ENCODE data around the gene CEP170.

DNA sequence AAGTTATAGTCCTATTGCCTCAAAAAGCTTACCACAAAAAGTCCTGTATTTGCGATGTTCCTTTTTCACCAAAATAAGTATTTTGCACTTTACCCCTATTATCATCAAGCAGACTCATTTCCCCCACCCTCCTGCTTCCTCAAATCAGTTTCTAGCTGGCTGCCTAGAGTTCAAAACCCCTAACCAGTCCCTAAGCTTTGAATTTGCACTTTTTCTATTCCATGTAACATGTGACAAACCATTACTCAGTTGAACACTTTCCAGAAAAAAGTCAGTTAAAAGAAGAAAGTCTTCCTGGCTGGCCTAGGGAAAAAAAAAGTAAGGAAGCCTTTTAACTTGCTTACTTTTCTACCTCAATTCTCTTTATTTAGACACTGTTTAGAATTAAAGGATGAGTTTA is 8.2 kb downstream of the CEP170 start:
- TF ChIP-seq, protein P1, sequence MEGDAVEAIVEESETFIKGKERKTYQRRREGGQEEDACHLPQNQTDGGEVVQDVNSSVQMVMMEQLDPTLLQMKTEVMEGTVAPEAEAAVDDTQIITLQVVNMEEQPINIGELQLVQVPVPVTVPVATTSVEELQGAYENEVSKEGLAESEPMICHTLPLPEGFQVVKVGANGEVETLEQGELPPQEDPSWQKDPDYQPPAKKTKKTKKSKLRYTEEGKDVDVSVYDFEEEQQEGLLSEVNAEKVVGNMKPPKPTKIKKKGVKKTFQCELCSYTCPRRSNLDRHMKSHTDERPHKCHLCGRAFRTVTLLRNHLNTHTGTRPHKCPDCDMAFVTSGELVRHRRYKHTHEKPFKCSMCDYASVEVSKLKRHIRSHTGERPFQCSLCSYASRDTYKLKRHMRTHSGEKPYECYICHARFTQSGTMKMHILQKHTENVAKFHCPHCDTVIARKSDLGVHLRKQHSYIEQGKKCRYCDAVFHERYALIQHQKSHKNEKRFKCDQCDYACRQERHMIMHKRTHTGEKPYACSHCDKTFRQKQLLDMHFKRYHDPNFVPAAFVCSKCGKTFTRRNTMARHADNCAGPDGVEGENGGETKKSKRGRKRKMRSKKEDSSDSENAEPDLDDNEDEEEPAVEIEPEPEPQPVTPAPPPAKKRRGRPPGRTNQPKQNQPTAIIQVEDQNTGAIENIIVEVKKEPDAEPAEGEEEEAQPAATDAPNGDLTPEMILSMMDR (IDR thresholded peaks at IDR 0.05; ENCODE audit: insufficient read depth, low read depth, low read length) = no peak
- TF ChIP-seq EZH2 (IDR thresholded peaks at IDR 0.05; ENCODE audit: insufficient read depth, low read length) = no peak

All from astrocyte (in vitro differentiated cells and primary cell).